Erythroblast (primary cell): ENCODE measurements around the gene NDUFS6.
"Not testable (repeated sequence)": the region's sequence is repeated elsewhere in the genome, so short reads cannot be mapped to it uniquely, and the experiment has no call there.

Experiments used
- DNase-seq, 2 experiments: peaks; one replicate each; lab custom pipeline; 2025; lab: John Stamatoyannopoulos, UW
- GATA1 ChIP-seq: IDR thresholded peaks from 2 replicates; pipeline ENCODE4 v1.6.1; 2011; ENCODE audit warnings: low read depth, mild to moderate bottlenecking, control low read depth, low read length, moderate library complexity
- POLR2A ChIP-seq: IDR thresholded peaks from 2 replicates; pipeline ENCODE4 v1.6.1; 2011; ENCODE audit warnings: mild to moderate bottlenecking, low read length

The NDUFS6 gene

DNA sequence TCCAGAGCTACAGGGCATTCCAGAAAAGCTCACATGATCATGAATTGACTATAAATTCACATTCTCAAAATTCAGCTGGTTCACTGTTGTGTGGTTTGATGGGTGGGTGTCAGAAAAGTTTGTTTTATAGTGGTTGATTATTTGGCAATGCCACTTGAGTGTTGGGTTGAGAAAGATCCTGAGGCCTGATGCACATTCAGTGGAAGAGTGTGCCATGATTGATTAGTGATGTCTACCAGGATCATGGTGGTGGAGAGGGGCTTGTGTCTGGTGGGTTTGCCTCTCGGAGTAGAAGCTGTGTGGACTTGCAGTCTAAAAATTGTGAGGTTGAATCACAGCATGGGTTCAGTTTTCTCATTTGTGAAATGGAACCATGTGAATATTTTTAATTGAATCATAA is 2.0 kb downstream of the NDUFS6 start:
- no peak for TF ChIP-seq GATA1
- no peak for TF ChIP-seq POLR2A
- no peak for DNase-seq

DNA sequence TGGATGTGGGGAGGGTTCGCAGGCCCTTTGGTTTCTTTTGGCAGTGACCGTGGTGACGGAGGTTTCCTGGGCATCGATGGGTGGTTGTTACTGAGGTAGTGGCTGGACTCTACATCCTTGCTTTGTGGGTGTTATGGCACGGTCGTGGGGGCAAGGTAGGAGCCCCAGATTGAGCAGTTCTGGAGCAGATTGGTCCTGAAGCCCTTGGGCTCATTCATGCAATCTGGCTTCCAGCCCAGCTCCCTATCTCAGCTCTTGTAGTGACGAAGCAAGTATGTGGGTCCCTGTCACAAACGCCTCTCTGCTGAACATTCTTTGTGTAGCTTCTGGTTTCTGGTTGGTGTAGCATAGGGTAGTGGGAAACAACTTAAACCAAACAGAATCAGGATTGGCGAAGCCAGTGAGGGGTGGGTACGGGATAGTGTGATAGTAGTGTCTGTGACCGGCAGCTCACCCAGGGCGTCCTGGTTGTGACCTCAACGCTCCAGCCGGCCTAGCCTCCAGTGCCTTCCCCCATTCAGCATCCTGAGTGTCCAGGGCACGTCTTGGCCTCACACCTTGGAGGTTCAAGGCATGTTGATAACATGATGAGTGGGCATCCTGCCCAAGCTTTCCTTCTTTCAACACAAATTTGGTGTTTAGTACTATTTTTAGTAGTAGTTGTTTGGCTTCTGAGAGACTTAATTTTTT is 2.9 kb downstream of the NDUFS6 start:
- TF ChIP-seq POLR2A: no peak
- TF ChIP-seq GATA1: no peak
- peak; percentile 52 to 76 for DNase-seq

DNA sequence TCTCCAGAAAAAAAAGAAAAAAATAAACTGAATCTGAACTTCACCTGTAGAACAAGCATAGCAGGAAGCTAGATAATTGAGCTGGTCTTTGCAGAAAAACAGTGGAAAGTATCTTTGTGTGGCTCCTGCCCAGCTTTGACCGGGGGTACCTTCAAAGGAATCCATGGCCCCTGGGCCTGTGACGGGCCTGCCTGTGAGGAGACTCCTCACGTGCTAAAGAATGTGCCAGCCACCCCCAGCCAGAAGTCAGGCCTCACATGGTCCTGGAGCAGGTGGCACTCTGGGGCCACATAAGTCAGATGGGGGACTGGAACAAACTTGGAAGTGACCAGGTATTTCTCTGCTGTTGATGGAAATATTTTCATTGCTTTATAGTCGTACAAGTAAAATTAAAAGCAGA is 4.1 kb downstream of the NDUFS6 start:
- no peak for TF ChIP-seq POLR2A
- no peak for TF ChIP-seq GATA1
- no peak for DNase-seq

DNA sequence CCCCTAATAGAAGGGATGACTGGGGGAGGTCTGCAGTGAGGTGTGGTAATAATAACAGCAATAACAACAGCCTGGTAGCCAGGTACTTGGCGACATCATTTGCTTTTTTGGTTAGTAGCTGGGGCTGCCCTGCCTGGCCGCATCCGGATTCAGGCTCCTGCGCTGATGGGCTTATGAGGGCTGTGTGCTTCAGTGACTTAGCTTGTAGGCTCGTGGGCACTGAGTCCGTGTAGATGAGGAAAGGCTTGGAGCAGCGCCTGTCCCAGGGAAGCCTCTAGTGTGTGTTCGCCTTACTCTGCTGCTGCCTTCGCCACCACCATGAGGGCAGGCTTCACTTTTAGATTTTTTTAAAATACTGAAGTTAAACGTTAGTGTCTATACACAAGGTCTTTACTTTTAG is 4.5 kb downstream of the NDUFS6 start:
- DNase-seq: no peak
- no peak for TF ChIP-seq POLR2A
- no peak for TF ChIP-seq GATA1

DNA sequence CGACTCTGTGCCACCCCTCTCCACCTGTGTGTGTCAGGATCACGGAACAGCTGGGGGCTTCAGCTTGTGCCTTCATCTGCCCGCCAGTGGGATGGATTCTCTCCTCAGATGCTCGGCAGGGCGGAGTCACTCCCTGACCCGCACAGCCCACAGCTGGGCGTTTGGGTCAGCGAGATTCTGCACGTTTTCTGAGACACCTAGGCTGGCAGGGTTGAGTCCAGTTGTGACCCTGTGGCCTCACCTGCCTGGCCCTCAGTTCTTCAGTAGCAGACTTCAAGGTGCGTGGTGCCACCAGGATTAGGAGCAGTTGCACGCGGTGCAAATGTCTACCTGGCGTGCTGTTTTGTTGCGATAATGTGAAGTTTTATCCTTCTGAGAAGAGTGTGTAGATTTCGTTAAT is 5.0 kb downstream of the NDUFS6 start:
- TF ChIP-seq GATA1 (no peak), POLR2A (no peak)
- DNase-seq: no peak

DNA sequence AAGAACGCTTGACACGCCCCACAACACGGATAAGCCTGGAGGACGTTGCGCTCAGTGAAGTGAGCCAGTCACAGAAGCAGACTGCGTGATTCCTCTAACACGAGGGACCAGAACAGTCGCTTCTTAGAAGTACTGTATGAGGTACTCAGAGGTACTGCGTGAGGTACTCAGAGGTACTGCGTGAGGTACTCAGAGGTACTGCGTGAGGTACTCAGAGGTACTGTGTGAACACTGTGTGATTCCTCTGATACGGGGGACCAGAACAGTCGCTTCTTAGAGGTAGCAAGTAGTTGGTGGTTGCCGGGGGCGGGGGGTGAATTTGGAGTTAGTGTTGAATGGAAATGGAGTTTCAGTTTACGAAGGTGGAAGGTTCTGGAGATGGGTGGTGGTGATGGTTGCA is 5.8 kb downstream of the NDUFS6 start:
- DNase-seq: no peak
- no peak for TF ChIP-seq GATA1
- TF ChIP-seq POLR2A: no peak

DNA sequence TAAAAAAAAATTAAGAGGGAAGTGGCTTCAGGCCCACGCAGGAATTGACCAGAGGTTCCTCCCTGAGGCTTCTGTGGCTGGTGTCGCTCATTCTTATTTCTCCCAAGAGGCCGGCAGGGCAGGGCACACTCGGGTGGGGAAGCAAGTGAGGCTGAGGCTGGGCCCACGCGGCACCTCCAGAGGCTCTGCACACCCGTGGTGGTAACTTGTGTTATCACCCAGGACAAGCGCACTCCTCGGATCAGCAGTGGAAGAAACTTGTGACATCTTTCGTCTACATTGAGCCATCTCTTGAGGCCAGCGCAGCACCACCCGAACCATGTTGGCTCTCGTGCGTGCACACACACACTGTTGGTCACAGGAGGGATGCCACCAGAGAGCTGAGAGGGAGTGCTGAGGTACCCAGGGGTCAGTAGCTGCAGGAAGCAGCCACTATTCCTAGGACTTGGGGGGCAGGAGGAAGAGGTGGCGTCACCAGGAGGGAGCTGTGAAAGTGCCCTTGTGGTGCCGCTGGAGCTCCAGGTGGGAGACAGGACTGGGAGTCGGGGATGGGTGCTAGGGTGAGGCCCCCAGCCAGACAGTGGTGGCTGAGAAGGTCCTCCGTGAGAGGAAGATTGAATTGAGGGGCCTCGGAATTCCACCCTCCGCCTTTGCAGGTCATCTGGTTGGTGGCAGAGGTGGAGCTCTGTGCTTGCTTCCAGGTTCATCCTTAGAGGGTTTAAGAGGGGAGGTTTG is 6.4 kb downstream of the NDUFS6 start:
- no peak for DNase-seq
- TF ChIP-seq GATA1: no peak
- TF ChIP-seq POLR2A: no peak

DNA sequence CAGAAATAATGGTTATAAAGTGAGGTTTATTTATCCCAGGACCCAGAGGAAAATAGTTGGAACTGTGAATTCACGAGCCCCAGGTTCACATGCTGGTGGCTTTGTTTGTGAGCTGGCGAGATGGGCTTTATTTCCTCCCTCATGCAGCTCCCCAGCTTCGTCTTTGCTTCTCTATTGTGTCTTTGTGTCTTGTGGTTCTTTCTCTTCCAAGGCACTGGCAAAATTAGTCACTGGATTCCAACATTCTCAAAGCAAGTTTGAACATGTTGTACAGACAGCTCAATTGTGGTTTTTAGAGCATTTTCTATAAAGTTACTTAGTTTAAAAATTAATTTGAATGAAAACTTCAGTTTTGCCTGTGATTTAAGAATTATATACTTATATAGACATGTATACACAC is 7.2 kb downstream of the NDUFS6 start:
- no peak for DNase-seq
- TF ChIP-seq POLR2A (no peak), GATA1 (no peak)

DNA sequence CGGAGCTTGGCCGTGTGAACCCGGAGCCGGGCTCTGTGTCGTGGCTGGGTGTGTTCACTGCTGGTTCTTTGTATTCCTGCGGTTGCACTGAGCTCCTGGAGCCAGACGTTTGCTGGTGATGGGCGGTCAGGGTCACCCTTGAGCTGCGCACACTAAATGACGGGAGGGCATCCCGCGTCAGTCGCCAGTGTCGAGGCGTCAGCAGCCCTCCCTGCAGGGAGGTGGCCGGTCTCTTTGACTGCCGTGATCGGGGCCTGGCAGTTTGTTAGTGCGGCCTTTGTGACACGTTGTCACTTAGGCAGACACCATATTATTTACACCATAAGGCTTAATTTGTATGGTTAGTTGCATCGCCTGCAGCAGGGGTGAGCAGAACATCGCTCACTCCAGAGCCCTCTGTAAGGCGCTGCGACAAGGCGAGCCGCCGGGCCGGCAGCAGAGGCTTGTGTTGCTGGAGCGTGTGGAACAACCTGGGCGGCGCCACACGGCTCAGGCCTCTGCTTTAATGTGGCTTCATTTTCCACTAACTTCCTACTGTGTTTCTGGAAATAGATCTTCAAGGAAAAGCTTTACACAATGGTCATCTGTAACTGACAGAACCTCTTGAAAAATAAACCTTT is 8.3 kb downstream of the NDUFS6 start:
- no peak for TF ChIP-seq GATA1
- no peak for TF ChIP-seq POLR2A

DNA sequence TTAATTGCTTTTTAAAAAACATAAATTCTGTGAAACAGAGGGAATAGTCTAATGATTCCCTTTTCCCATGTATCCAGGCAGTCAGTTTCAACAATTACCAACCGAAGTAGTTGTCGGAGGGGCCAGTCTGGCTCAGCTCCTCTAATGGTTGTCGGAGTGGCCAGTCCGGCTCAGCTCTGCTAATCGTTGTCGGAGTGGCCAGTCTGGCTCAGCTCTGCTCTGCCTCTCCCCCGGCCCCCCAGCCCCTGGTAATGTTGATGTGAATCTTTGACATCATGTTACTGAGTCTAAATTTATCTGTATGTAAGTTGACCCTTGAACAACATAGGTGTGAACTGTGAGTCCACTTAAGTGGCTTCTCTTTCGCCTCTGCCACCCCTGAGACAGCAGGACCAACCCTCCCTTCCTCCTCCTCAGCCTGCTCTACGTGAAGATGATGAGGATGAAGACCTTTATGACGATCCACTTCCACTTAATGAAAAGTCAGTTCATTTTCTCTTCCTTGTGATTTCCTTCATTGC is 9.4 kb downstream of the NDUFS6 start:
- TF ChIP-seq POLR2A (no peak), GATA1 (no peak)
- no peak for DNase-seq

More for the DNA sequence above, 8.3 kb downstream of the NDUFS6 start:
- DNase-seq: no peak

DNA sequence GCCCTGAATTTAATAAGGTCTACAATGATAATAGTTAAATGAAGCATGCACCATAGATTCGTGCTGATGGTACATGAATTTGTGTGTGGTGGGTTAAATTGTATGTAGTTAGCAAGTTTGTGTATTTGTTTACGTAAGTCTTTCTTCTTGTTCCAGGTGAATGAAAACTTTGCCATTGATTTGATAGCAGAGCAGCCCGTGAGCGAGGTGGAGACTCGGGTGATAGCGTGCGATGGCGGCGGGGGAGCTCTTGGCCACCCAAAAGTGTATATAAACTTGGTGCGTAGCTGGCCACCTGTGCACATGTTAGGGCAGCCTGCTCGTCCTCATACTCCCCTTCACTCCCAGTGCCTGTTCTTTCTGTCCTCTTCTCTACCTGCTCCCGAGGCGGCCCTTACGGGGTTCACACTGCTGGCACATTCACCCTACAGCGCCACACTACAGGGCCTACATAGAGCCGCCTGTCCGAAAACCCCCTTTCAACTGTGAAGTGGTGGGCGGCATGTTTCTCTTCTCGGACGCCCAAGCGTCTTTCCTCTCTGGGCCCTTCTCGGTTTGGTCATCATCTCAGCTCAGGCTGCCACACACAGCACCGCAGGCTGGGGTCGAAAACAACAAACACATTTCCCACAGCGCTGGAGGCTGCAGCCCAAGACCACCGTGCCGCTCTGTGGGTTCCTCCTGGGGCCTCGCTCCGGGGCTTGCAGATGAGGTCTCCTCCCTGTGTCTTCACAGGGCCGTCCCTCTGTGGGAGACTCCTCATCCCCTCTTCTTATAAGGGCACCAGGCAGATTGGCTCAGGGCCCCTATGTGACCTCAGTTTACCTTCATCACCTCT is 13.2 kb downstream of the NDUFS6 start:
- DNase-seq: no peak
- no peak for TF ChIP-seq GATA1
- no peak for TF ChIP-seq POLR2A

DNA sequence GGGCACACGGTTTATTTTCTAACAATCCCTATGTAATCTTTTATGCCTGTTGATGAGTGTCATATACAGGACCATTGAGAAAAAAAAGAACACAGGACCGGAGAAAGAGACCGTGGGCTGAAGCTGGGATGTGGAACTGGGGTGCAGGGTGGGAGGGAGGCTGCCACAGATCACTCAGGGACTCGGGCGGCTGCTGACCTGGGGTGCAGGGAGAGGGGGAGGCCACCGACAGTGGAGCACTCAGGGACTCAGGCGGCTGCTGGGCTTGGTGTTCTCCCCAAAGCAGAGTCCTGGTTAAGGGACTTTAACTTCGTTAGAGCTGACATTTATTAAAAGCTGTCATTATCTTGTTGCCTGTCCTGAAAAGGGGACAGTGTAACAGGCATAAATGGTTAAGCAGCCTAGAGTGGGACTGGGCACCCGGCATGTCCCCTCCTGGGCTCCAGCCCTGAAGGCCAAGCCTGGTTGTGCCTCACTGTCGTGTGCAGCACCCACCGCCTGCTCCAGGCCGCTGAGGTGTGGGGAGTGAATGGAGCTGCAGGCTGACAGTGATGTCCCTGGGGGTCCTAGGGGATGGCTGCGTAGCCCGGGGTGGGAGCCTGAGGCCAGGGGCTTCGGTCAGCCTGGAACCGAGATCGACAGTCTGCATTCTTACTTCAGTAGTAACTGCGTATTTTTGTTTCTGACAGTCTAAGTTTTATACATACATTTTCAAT is 14.0 kb downstream of the NDUFS6 start:
- DNase-seq: no peak
- TF ChIP-seq POLR2A (no peak), GATA1 (no peak)

DNA sequence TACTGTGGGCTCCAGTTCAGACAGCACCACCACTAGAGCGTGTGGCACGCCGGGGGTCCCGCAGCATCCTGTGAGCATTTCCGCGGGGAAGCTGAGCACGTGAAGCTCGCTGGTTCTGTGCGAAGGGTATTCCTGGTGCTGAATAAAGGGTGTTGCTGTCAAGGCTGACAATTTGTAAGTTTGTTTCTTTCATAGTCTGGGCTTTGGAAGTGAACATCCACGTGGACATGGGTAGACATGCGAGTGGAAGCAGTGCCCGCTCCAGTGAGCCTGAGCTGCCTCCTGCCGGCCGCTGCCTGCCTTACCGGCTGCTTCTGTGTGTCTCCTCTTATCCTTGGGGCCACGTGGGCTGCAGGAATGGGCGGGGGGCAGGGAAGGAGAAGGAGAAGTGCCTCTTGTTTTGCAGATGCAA is 14.7 kb downstream of the NDUFS6 start:
- no peak for DNase-seq
- TF ChIP-seq GATA1 (no peak), POLR2A (no peak)

DNA sequence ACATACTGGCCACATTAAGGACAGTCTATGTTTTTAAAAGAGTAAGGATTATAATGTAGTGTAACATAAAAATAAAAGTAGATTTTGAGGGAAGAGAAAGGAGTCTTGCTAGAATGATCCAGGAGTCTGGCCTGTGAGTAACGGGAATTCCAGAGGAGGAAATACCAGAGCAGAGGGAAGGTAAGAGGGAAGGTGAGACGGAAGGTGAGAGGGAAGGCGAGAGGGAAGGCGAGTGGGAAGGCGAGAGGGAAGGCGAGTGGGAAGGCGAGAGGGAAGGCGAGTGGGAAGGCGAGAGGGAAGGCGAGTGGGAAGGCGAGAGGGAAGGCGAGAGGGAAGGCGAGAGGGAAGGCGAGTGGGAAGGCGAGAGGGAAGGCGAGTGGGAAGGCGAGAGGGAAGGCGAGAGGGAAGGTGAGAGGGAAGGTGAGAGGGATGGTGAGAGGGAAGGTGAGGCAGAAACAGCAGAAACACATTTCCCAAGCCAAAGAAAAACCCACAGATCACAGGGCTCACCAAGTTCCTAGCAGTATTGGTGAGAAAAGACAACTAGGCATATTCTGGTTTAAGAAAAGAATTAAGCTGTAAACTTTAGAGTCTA is 15.4 kb downstream of the NDUFS6 start:
- DNase-seq: not testable (repeated sequence)
